Putamen (tissue), 1 donor: ENCODE measurements around the gene AHCYL1.
A peak's percentile ranks its signal among the peaks of the same experiment; 100 is the strongest.
"Not testable (repeated sequence)": the region's sequence is repeated elsewhere in the genome, so short reads cannot be mapped to it uniquely, and the experiment has no call there.

ENCODE experiments used
- DNase-seq: peaks from one replicate; pipeline ENCODE4 v3.0.0-alpha.2; 2016; ENCODE audit warnings: low spot score

Gene AHCYL1

DNA sequence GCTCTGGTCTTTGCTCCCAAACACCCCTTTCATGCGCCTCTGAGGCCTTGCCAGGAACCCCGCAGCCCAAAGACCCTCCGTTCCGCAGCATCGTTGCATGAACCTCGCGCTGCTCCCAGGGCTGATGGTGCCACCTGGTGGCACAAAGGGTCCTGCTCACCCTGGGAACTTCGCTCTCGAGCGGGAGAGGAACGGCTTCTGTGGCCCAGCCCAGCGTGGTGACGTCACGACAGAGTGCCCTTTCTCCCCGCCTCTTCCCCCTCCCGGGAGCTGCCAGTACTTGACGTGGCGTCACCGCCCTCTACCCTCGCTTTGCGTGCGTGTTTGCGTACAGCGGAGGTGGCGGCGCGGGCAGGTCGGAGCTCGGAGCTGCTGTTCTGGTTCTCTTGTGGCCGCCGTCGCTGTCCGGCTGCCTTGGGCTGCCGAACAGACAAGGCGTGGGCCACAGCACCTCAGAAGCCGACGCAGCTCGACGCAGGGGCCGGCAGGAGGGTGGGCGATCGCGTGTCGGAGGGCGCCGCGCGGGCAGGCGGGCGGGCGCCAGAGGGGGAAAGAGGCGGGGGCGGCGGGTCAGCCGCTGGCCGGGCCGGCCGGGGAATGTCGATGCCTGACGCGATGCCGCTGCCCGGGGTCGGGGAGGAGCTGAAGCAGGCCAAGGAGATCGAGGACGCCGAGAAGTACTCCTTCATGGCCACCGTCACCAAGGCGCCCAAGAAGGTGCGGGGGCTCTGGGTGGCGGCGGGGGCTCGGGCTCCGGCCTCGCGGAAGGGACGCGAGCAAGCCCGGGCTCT, at the start of gene AHCYL1:
TSS of gene AHCYL1 (plus strand) at position 310 of the 791 bp plus-strand sequence. CDS start at position 598, 288 bp downstream.
- DNase-seq = peak; percentile 100

DNA sequence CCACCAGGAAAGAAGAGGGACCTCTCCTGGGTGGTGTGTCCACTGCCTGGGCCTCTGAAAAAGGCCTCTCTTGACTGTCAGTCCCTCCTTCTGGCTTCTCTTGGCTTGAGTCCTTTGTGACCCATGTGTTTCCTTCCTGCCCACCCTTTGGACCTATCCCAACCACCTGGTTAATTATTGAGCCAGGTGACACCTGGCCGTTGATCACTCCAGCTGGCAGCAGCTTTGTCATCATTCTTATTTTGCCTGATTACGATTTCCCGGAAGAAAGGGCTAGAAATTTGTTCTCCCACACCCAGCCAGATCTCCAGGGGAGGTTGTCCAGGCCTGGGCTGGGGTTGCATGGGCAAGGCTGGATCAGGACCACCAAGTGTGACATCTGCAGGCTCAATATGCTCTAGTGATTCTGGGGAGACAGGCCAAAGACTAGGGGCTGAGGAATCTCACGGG, 49.1 kb upstream of the AHCYL1 start:
- DNase-seq = no peak

DNA sequence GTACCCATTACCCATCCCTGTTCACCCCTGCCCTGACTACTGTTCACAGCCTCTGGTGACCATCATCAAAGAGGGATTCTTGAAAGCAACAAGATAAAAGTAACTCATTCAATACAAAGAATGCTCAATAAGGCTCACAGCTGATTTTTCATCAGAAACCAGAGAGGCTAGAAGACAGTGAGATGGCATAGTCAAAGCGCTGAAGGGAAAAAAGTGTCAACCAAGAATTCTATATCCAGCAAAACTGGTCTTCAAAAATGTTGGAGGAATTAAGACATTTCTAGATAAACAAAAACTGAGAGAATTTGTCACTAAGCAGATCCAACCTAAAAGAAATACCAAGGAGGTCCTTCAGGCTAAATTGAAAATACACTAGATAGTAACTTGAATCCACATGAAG, 46.8 kb upstream of the AHCYL1 start:
- DNase-seq = no peak

DNA sequence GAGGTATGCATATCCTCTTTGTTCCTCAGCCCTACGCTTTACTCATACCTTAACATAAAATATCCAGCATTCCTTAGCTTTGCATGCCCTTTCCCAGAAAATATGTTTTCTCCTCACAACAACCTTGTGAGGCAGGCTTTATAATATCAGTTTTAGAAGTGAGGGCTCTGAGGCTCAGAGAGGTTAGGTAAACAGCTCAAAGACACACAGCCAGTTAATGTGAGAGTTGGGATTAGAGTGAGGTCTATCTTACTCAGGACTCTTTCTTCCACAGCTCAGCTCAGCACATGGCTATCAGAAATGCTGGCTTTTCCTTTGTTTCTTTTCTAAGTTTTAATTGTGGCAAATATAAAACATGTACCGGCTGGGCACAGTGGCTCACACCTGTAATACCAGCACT, 46.0 kb upstream of the AHCYL1 start:
- DNase-seq = no peak

DNA sequence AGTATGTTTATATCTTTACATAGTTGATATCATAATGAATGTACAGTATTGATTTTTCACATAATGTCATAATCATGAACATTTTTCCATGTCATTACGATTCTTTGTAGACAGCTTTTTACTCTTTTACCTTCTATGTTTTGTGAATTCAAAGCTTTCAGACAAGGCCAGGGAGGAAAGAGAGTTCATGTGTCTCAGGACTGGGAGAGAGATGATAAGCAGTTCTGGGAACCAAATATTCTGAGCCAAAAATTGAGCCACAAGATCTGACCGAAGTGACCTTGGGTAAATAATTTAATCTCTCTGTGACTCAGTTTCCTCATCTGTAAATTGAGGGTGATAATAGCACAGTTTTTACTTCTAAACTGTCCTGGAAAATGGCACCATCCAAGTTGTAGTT, 42.1 kb upstream of the AHCYL1 start:
- no peak for DNase-seq

DNA sequence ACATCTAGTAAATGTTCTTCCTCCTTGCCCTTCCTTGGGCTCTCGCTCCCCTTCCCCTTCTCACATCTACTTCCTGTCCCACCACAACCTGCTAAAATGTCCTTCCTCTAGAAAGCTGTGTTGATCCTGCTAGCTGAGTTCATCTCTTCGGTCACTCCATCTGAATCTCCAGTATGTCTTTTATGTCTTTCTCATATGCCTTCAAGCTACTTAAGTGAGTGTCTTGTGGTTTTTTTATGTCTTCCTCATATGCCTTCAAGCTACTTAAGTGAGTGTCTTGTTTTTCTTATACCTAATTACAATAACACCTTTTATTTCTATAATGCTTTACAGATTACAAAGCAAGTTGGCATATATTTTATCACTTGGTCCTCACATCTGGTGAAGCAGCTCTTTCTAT, 40.0 kb upstream of the AHCYL1 start:
- DNase-seq = no peak

DNA sequence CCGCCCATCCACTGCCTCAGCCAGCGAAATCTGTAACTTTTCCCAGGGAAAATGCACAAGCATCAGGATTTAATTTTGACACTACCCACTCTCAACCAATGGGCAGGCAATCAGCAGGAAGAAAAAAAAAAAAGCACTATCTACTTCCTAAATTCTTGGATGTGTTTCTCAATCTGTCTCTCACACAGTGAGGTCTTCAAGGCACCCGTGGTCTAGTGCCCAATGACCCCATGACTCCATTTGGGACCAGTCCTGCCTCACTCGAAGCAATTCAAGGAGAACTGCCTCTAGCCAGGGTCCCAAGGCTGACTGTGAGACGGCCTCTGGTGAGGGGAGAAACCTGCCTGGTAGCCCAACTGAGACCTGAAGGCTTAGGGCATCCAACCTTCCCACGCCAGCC, 38.1 kb upstream of the AHCYL1 start:
- no peak for DNase-seq

DNA sequence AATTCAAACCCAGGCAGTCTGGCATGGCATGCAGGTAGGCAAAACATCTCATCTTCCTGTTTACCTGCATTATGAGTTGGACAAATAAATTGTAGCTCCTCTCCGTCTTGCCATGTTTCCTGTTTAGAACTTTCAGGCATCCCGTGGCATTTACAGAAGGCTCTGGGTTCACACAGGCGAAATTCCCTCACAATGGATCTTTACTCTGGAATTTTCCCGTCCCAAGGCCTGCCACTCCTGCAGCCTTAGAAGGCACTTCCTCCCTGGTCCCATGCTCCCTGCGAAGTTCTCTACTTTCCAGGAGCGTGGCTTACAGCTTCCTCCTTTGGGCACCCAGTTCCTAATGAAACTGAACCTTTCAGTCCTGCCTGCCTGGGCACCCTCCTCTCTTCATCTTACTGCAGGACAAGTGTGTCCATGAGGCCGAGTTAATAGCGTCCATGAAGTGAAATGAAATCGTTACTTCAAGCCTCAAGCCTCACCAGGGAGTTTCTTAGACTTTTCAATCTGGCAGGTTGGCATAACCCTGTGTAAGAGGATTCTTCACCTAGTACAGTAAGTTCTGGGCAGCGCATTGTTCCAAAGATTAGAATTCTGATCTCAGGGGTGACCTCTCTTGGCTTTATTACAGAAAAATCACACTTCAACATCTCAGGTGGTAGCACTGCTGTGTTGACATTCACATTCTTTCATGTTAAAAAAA, 36.8 kb upstream of the AHCYL1 start:
- no peak for DNase-seq

DNA sequence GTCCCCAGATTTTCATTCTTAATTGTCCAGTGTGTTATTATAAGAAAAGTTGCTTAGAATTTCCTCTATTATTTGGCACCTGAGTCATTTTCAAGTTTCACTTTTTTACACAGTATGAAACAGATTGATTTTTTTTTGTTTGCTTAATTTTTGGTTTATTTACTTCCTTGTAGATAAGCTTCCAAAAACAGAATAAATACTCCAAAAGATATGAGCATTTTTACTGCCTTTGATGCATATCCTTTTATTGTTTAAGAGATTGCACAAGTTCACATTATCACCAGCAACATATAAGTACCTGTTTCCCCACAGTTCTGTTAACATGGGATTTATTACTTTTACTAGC, 36.3 kb upstream of the AHCYL1 start:
- DNase-seq = no peak

DNA sequence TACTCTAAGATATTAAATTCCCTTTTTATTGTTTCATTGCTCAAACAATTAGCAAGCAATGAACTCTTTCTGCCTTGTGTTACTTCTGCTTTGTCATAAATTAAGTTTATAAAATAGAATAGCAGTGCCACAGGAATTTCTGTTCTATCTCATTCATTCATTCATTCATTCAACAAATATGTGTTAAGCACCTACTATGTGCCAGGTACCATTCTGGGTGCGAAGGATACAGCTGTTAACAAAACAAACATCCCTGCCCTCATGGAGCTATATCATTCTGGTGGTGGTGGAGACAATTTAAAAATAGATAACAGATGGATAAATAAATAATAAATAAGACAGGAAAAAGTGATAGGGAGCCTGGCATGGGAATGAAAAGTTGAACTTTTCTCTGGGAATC, 34.5 kb upstream of the AHCYL1 start:
- DNase-seq = no peak

DNA sequence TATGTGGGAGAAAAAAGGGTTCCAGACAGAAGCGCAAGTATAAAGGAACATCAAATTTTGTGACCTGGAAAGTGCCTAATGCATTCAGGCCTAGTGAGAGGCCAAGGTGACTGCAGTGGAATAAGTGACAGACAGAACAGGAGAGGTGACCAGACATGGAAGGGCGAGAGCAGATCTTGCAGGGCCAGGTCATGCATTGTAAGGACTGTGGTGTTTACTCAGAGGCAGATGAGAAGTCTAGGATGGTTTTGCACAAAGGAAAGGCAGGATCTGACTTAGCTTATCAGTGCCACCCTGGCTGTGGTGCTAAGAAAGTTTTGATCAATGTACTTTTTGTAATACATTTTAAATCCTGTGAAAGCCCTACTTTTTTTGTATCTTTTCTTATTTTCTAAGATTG, 34.1 kb upstream of the AHCYL1 start:
- DNase-seq = no peak

DNA sequence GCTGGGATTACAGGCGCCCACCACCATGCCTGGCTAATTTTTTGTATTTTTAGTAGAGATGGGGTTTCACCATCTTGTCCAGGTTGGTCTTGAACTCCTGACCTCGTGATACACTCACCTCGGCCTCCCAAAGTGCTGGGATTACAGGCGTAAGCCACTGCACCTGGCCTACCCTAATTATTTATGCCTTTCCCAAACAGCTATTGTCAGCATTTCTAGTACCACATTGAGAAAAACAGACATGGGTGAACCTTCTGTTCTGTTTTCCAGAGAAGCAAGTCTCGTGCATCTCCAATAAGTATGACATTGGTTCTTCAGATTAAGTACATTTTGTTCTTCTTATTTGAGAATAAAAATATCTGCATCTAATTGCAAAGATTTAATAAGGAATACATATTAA, 33.1 kb upstream of the AHCYL1 start:
- DNase-seq = not testable (repeated sequence)

DNA sequence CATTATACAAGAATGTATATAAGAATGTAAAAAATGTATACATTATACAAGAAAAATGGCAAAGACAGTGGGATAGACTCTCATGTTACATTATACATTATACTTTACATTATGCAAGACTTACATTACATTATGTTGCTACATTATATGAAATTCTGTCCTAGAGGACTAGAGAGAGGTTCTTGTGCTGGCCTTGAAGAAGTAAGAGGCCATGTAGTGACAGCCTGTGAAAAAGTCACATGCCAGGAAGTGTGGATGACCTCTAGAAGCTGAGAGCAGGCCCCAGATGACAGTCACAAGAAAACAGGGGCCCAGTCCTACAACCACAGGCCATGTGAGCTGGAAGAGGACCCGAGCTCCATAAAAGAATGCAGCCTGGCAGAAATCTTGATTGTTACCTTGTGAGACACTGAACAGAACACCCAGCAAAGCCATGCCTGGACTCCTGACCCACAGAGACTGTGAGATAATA, 30.5 kb upstream of the AHCYL1 start:
- DNase-seq = no peak

DNA sequence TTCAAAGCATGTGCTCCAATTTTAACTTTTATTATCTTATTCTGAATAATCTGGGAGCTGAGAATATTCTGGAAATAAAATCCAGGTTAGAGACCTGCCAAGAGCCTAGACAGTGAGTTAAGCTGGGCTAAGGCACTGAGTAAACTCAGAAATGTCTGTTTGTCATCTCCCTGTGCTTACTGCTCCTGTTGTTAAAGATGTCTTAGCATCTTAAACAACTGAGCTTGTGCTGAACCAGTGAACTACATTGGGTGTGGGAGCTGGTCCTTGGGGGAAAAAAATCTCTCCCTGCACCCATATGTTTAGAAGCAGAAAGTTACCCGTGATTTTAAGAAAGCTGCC, 25.0 kb upstream of the AHCYL1 start:
- DNase-seq = no peak

DNA sequence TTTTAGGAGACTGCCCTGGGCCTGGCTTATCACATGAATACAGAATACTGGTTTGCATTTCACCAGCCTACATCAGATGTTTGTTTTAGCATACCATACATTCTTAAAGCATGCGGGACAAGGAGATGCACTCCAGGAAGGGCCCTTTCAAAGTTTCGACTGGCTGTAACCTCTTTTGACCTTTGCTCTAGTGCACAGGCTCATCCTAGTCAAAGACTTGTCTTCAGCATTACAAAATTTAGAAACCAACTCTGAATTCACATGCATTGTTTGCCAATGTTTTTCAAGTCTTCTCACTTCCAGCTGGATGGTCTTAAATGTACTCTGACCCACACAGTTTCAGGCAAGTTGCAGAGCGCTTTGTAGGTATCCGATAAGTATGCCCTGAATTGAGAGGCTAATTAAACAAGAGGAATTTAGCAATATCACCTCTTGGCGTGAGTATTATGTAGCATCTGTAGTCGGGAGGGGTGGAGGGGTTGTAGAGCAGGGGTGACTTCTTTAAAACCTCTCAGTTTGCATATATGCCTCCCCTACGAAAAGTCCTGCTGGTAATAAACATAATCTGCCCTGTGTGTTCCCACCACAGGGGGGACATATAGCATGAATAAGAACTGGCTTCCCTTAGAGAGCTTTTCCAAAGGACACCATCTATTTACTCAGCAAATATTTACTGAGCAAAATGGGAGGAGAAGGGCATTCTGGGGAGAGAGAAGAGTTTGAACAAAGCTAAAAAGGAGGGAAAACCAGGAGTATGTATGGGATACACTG, 24.4 kb upstream of the AHCYL1 start:
- no peak for DNase-seq

DNA sequence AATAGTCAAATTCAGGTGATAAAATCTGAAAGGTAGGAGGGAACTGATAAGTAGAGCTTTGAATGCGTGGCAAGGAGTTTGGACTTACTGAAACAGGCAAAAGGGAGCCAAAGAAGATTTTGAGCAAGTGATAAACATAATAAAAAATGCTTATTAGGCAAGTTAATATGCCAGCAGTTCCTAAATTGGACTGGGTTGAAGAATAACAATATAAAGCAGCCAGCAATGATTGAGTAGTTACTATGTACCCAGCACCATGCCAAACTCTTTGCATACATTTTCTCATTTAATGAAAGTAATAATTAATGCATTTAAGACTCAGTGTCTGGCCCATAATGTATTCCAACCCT, 23.8 kb upstream of the AHCYL1 start:
- DNase-seq = no peak

DNA sequence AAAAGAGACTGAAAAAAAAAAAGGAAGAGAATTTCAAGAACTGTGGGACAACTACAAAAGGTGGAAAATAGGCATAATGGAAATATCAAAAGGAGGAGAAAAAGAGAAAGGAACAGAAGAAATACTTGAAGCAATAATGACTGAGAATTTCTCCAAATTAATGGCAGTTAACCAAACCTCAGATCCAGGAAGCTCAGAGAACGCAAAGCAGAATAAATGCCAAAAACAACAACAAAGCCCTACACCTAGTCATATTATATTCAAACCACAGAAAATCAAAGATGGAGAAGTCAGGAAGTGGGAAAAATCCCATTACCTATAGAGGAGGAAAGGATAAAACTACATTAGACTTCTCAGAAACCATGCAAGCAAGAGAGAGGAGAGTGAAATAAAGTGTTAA, 20.7 kb upstream of the AHCYL1 start:
- DNase-seq = no peak

DNA sequence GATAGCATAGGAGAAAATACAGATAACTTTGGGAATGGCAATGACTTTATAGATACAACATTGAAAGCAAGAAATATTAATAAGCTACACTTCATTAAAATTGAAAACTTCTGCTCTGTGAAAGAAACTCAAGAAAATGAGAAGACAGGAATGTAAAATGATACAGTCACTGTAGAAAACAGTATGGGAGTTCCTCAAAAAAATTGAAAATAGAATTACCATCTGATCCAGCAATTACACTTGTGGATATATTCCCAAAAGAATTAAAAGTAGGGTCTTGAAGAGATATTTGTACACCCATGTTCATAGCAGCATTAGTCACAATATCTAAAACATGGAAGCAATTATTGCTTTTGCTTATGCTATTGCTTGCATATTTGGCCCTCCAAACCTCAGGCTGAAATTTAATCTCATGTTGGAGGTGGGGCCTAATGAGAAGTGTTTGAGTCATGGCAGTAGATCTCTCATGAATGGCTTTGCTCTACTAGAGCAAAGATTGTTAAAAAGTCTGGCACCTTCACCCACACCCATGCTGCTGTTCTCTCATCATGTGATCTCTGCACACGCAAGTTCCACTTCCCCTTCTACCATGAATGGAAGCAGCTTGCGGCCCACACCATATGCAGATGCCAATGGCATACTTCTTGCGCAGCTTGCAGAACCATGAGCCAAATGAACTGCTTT, 15.3 kb upstream of the AHCYL1 start:
- no peak for DNase-seq

DNA sequence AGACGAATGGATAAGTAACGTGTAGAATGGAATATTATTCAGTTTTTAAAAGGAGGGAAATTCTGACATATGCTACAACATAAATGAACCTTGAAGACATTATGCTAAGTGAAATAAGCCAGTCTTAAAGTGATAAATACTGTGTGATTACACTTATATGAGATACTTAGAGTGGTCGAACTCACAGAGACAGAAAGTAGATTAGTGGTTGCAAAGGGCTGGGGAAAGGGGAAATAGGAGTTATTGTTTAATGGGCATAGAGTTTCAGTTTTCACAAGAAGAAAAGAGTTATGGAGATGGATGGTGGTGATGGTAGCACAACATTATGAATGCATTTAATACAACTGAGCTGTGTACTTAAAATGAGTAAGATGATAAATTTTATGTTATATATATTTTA, 14.7 kb upstream of the AHCYL1 start:
- no peak for DNase-seq

DNA sequence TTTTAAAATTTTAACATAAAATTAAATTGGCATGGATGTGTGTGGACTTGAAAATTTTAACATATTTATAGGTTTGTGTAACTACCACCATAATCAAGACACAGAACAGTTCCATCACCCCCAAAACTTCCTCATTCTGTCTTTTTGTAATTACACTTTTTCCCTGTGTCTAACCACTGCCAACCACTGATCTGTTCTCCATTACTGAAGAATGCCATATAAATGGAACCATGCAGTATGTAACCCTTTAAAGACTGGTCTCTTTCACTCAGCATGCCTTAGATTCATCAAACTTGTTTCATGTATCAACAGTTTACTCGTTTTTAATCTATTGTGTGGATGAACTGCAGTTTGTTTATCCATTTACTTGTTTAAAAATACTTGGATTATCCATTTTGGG, 13.0 kb upstream of the AHCYL1 start:
- no peak for DNase-seq

DNA sequence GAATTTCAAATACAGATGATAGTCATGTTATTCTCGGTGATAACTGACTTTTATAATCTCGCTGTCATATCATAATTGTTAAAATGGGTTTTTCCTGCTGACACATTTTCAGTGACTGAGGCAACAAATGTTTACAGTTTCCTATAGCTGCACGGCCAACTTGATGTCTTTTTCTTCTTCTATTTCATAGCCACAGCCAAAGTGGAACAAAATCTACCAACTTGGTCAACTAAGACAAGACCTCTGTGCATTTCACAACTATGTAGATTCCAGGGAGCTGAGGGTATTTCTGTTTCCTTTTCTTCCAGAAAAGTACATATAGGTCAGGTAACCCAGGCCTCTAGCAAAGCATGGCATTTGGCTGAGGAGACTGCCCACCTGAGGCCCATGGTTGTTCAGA, 10.4 kb upstream of the AHCYL1 start:
- DNase-seq = no peak

DNA sequence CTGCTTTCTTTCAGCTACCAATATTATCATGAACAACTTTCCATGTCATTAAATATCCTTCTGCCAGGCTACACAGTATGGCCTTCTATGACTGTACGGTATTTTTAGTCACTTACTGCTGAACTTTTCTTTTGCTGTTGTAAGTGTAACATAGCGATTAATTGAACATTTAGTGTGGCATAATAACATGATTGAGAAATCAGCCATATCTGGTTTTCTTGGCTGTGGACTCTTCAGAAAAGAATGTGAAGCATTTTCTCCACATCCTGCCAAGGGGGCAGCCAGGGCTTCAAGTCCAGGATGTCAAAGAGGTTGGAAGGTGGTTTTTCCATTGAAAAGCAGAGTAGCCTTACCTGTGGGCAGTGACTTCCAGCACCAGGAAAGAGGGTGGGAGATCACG, 8.8 kb upstream of the AHCYL1 start:
- no peak for DNase-seq

DNA sequence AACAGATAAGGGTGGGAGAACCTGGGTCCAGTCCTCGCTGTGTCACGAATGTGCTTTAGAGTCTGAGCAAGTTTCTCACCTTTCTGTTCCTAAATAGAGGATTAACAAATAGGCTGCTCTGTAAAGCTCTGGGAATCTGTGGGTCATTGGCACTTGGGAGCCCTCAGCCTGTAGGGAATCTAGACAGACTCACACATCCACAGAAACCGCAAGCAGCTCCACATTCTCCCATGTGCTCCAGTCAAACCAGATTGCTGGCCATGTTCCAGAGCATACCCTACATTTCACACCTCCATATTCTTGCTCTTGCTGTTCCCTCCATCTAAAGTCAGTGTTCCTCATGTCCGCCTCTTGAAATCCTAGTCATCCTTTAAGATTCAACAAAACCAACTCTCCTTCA, 7.8 kb upstream of the AHCYL1 start:
- no peak for DNase-seq
